Prostate gland (tissue), 2 donors: Measurements from ENCODE around the gene C20orf173. TPM values are rescaled to one million over a fixed set of nuclear protein-coding genes. Genes with fewer than 3 reads are reported as not detected.
"Not testable (repeated sequence)": the region's sequence is repeated elsewhere in the genome, so short reads cannot be mapped to it uniquely, and the experiment has no call there.

Source experiments
- DNase-seq: peaks from one replicate; pipeline ENCODE4 v3.0.0-alpha.2; 2019; ENCODE audit warnings: low spot score
- H3K27ac ChIP-seq, 2 donors: fragments of 200-600 bp; sonication (generic); 2 replicates each; pipeline ENCODE4 v1.5.1; 2017 to 2019
- H3K27me3 ChIP-seq: fragments of 200-600 bp; sonication (generic); replicated peaks from 2 replicates; pipeline ENCODE4 v1.5.1; 2019; ENCODE audit not compliant: insufficient read depth
- H3K36me3 ChIP-seq, 2 donors: fragments of 200-600 bp; sonication (generic); 1 replicate in 1 of 2; 2 replicates in 1 of 2; pipeline versions ENCODE4 v1.5.1 to v1.8.1; 2017 to 2019
- H3K4me1 ChIP-seq: fragments of 200-600 bp; sonication (generic); replicated peaks from 2 replicates; pipeline ENCODE4 v1.5.1; 2019
- H3K4me3 ChIP-seq, 2 donors: fragments of 200-600 bp; sonication (generic); 2 replicates each; pipeline ENCODE4 v1.5.1; 2017 to 2019
- H3K9me3 ChIP-seq: fragments of 200-600 bp; sonication (generic); 2 replicates; pipeline ENCODE4 v1.5.1; 2017
- CTCF ChIP-seq, 4 experiments: fragments of 200-600 bp in 2 of 4; fragments of 450-650 bp in 2 of 4; sonication (generic) in 2 of 4; IDR thresholded peaks; 1 replicate in 3 of 4; 2 replicates in 1 of 4; pipeline ENCODE4 v1.5.1; 2016 to 2019; ENCODE audit warnings: antibody characterized with exemption in 4 of 4, mild to moderate bottlenecking in 2 of 4, moderate library complexity in 2 of 4
- POLR2A ChIP-seq: fragments of 450-650 bp; IDR thresholded peaks from one replicate; pipeline ENCODE4 v1.6.1; 2016; ENCODE audit warnings: antibody characterized with exemption, mild to moderate bottlenecking
- POLR2AphosphoS5 ChIP-seq: sonication (generic); formaldehyde crosslinking; IDR thresholded peaks from one replicate; pipeline ENCODE4 v1.6.1; 2017; ENCODE audit warnings: antibody characterized with exemption
- WGBS: methylation state at CpG from one replicate; pipeline ENCODE4 v1.1.5; 2018; 5-methylcytosine and 5-hydroxymethylcytosine counted together
- intact Hi-C: fragments of 100-400 bp; cut with DNase I; formaldehyde crosslinking; loops from one replicate; pipeline ENCODE4 v1.14.2; 2022
- total RNA-seq, 2 donors: library from RNA; depleted of rRNA; stranded (reverse); fragments of >200 nt; gene quantifications; one replicate each; pipeline ENCODE4 v1.1.0, GENCODE V29; 2016

Gene C20orf173
- total RNA-seq, 2 donors from 2014 or later, result not detected

DNA sequence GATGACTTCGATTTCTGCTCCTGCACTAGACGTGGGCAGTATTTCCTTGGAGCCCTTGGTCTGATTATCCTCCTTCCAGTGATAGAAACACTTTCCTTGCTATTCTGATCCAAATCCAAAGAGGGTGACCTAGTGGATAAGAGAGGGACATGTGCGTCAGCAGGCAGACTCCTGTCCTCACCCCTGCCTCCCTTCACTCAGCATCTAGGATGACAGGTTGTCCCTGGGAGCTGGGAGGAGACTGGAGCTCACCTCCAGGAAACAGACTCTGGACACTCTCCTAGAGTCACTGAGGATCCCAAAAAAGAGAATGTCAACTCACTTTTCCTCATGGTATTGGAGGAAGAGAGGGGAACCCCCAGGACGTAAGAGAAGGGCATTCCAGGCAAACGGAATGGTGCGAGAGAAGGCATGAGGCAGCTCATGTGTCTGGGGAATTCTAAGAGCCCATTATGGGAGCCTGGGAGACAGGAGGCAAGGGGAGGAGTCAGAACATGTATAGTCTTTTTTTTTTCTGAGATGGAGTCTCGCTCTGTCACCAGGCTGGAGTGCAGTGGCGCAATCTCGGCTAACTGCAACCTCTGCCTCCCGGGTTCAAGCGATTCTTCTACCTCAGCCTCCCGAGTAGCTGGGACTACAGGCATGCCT, 2.2 kb downstream of the C20orf173 start:
- no peak for DNase-seq
- no peak overlapping the region for H3K27ac ChIP-seq
- H3K36me3 ChIP-seq, result no peaks in the 10 kb centered on the region
- H3K9me3 ChIP-seq, result no peaks in the 10 kb centered on the region
- H3K4me1 ChIP-seq, result no peaks in the 10 kb centered on the region
- no peak overlapping the region for H3K4me3 ChIP-seq
- no peaks in the 10 kb centered on the region for H3K27me3 ChIP-seq
- no peak for TF ChIP-seq POLR2AphosphoS5
- no peak for TF ChIP-seq CTCF (IDR thresholded peaks at IDR 0.05)
- no peak for TF ChIP-seq POLR2A
- WGBS, result 66% methylated on average over 12 of the region's 12 CpGs
- intact Hi-C loops, result no loop called here

- TF ChIP-seq CTCF (IDR thresholded peaks at IDR 0.05) (no peak), POLR2AphosphoS5 (no peak), POLR2A (no peak)
- intact Hi-C loops, result no loop called here
- no peak for DNase-seq
Measured at GRCh38 chr20:35525639-35526038, 3.8 kb downstream of the C20orf173 start.

GRCh38 chr20:35523298-35523888, 6.1 kb downstream of the C20orf173 start:
- DNase-seq, result no peak
- intact Hi-C loops, result no loop called here
- Histone ChIP-seq H3K36me3 (no peaks in the 10 kb centered on the region), H3K27ac (no peak overlapping the region), H3K4me3 (no peak overlapping the region), H3K9me3 (no peaks in the 10 kb centered on the region), H3K27me3 (no peaks in the 10 kb centered on the region), H3K4me1 (no peaks in the 10 kb centered on the region)
- 77% methylated on average over 6 of the region's 6 CpGs for whole genome bisulfite sequencing
- TF ChIP-seq POLR2A, result no peak
- peak in 1 of 4 experiments; percentile 35 for TF ChIP-seq CTCF (IDR thresholded peaks at IDR 0.05)

More at GRCh38 chr20:35525639-35526038, 3.8 kb downstream of the C20orf173 start:
- WGBS, result 86% methylated on average over 1 of the region's 1 CpG
- Histone ChIP-seq H3K27ac (no peak overlapping the region), H3K4me3 (no peak overlapping the region), H3K4me1 (no peaks in the 10 kb centered on the region), H3K27me3 (no peaks in the 10 kb centered on the region), H3K36me3 (no peaks in the 10 kb centered on the region), H3K9me3 (no peaks in the 10 kb centered on the region)

- no peak for DNase-seq
- no peaks in the 10 kb centered on the region for H3K4me1 ChIP-seq
- intact Hi-C loops, result no loop called here
- 84% methylated on average over 9 of the region's 9 CpGs for WGBS
- no peaks in the 10 kb centered on the region for H3K36me3 ChIP-seq
- no peaks in the 10 kb centered on the region for H3K27me3 ChIP-seq
- H3K9me3 ChIP-seq, result no peaks in the 10 kb centered on the region
- no peak for TF ChIP-seq CTCF (IDR thresholded peaks at IDR 0.05)
- TF ChIP-seq POLR2AphosphoS5, result no peak
- no peak for TF ChIP-seq POLR2A
- no peak overlapping the region for H3K4me3 ChIP-seq
- no peak overlapping the region for H3K27ac ChIP-seq
Measured at GRCh38 chr20:35518955-35519354, 10.5 kb downstream of the C20orf173 start.

- H3K27ac ChIP-seq, H3K9me3 ChIP-seq, intact Hi-C loops, H3K4me1 ChIP-seq, H3K27me3 ChIP-seq, H3K36me3 ChIP-seq, DNase-seq, H3K4me3 ChIP-seq: not testable (repeated sequence)
- 81% methylated on average over 5 of the region's 5 CpGs for WGBS
Measured at GRCh38 chr20:35517767-35518166, 11.7 kb downstream of the C20orf173 start.
